Activated T-helper 17 cell treated with anti-CD3 and anti-CD28 coated beads, Interleukin-2, amount 50 U/mL, for 72 hours (primary cell): ENCODE data around the gene SPDYE18. TPM values are rescaled to one million over a fixed set of nuclear protein-coding genes. Genes with fewer than 3 reads are reported as not detected.
"Not testable (repeated sequence)": the region's sequence is repeated elsewhere in the genome, so short reads cannot be mapped to it uniquely, and the experiment has no call there.

ENCODE experiments used
- ATAC-seq: fragments of 150-1000 bp; cut with Tn5 transposase; replicated peaks from 2 replicates; pipeline ENCODE4 v1.10.0; 2021; ENCODE audit warnings: mild to moderate bottlenecking, moderate library complexity
- H3K27ac Mint-ChIP-seq: one replicate; pipeline ENCODE4 v1.8.0; 2022; ENCODE audit warnings: mixed read lengths
- H3K27me3 Mint-ChIP-seq: one replicate; pipeline ENCODE4 v1.8.0; 2022; ENCODE audit warnings: mixed read lengths
- H3K36me3 Mint-ChIP-seq: one replicate; pipeline ENCODE4 v1.8.0; 2022; ENCODE audit warnings: low read depth, mild to moderate bottlenecking, mixed read lengths
- H3K4me1 Mint-ChIP-seq: one replicate; pipeline ENCODE4 v1.8.0; 2022; ENCODE audit warnings: mixed read lengths
- H3K4me3 Mint-ChIP-seq: one replicate; pipeline ENCODE4 v1.8.0; 2022; ENCODE audit warnings: mild to moderate bottlenecking, mixed read lengths
- H3K9me3 Mint-ChIP-seq: one replicate; pipeline ENCODE4 v1.8.0; 2022; ENCODE audit warnings: mixed read lengths
- total RNA-seq, 2 donors: library from RNA; stranded (reverse); gene quantifications; one replicate each; pipeline ENCODE4 v1.2.3, GENCODE V29; 2022

Gene SPDYE18
- total RNA-seq = not detected

- not testable (repeated sequence) for ATAC-seq, H3K9me3 Mint-ChIP-seq, H3K4me3 Mint-ChIP-seq, H3K27ac Mint-ChIP-seq, H3K36me3 Mint-ChIP-seq, H3K27me3 Mint-ChIP-seq, H3K4me1 Mint-ChIP-seq
These were observed at the start of gene SPDYE18 for GRCh38 chr7:77062557-77062956. SPDYE18 (minus strand) TSS chr7:77062558; CDS start chr7:77060512, 2,046 bp downstream.

DNA sequence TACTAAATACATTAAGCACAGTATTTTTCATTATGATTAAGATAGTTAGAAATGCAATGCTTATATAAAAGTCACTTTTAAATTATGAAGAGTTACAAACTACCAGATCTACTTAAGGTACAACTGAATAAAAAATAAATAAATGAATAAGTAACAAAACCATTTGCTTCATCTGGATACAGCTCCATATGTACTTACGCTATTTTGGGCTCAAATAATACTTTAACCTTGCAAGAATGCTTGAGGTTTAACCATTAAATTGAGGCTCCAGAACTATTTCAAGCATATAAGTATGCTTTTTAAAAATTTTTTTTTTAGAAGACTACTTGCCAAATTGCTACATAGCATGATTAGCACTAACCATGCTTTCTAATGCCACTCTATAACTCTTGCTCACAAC is 46.0 kb upstream of the SPDYE18 start:
- H3K27me3 Mint-ChIP-seq, H3K4me3 Mint-ChIP-seq, ATAC-seq, H3K27ac Mint-ChIP-seq, H3K9me3 Mint-ChIP-seq, H3K36me3 Mint-ChIP-seq, H3K4me1 Mint-ChIP-seq: not testable (repeated sequence)

- H3K27ac Mint-ChIP-seq, ATAC-seq, H3K4me1 Mint-ChIP-seq, H3K9me3 Mint-ChIP-seq, H3K4me3 Mint-ChIP-seq, H3K36me3 Mint-ChIP-seq, H3K27me3 Mint-ChIP-seq: not testable (repeated sequence)
These were observed 45.3 kb upstream of the SPDYE18 start for GRCh38 chr7:77107659-77108058.

- not testable (repeated sequence) for H3K9me3 Mint-ChIP-seq, H3K27ac Mint-ChIP-seq, H3K27me3 Mint-ChIP-seq, H3K4me1 Mint-ChIP-seq, H3K36me3 Mint-ChIP-seq, ATAC-seq, H3K4me3 Mint-ChIP-seq
These were observed 43.5 kb upstream of the SPDYE18 start for GRCh38 chr7:77105904-77106303.

GRCh38 chr7:77102671-77103070 is 40.3 kb upstream of the SPDYE18 start:
- not testable (repeated sequence) for H3K4me1 Mint-ChIP-seq

GRCh38 chr7:77101187-77101586 is 38.8 kb upstream of the SPDYE18 start:
- H3K4me1 Mint-ChIP-seq, H3K36me3 Mint-ChIP-seq, H3K4me3 Mint-ChIP-seq, H3K27me3 Mint-ChIP-seq, H3K9me3 Mint-ChIP-seq, H3K27ac Mint-ChIP-seq: not testable (repeated sequence)
- ATAC-seq = peak; percentile 39

More at GRCh38 chr7:77102671-77103070, 40.3 kb upstream of the SPDYE18 start:
- H3K4me3 Mint-ChIP-seq, ATAC-seq, H3K27ac Mint-ChIP-seq, H3K36me3 Mint-ChIP-seq, H3K27me3 Mint-ChIP-seq, H3K9me3 Mint-ChIP-seq: not testable (repeated sequence)

DNA sequence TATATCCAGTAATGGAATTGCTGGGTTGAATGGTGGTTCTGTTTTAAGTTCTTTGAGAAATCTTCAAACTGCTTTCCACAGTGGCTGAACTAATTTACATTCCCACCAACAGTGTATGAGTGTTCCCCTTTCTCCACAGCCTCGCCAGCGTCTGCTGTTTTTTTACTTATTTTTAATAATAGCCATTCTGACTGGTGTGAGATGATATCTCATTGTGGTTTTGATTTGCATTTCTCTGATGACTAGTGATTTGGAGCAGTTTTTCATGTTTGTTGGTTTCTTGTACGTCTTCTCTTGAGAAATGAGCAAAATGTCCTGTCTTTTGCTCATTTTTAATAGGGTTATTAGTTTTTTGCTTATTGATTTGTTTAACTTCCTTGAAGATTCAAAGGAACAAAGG is 38.1 kb upstream of the SPDYE18 start:
- not testable (repeated sequence) for H3K4me1 Mint-ChIP-seq, H3K4me3 Mint-ChIP-seq, H3K27ac Mint-ChIP-seq, H3K9me3 Mint-ChIP-seq, ATAC-seq, H3K27me3 Mint-ChIP-seq, H3K36me3 Mint-ChIP-seq

DNA sequence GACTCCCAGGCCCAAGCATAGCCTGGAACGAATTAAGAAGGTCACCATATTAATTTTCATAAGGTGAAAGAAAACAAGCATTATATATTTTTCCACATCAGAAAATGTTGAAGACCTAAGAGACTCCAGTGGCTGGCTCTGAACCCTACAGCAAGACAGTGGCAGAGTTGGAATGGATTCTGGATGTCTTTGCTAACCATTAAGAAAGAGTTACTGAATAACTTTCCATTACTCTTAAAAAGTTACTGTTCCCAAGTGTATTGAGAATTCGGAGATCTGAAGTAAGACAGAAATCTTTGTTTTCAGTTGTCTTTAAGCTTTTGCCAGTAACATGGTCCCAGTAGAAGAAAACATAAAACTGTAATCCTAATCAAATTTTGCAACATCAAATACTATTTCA is 29.9 kb upstream of the SPDYE18 start:
- not testable (repeated sequence) for H3K4me3 Mint-ChIP-seq, H3K9me3 Mint-ChIP-seq, H3K27ac Mint-ChIP-seq, ATAC-seq, H3K27me3 Mint-ChIP-seq, H3K4me1 Mint-ChIP-seq
- H3K36me3 Mint-ChIP-seq = peaks cover 18% of the 10 kb centered on the region

- not testable (repeated sequence) for H3K36me3 Mint-ChIP-seq, H3K27ac Mint-ChIP-seq, H3K27me3 Mint-ChIP-seq, H3K4me3 Mint-ChIP-seq, H3K9me3 Mint-ChIP-seq, H3K4me1 Mint-ChIP-seq, ATAC-seq
These were observed 19.8 kb upstream of the SPDYE18 start for GRCh38 chr7:77082192-77082591.

DNA sequence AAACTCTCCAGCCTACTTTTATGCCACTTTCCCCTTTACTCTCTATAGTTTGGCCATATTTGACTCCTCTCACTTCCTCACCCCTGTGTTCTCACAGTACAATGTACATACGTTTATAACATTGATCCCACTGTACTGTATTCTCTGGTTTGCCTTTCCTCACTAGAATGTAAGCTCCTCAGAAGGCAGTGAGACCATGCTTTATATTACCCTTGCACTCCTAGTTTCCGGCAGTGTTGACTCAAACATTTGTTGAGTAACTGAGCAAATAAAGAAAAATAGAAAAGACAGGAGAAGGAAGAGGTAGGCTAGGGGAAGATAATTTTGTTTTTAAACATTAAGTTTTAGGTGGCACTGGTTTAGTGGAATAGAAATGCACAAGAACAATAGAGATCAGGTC is 17.9 kb upstream of the SPDYE18 start:
- H3K27me3 Mint-ChIP-seq = not testable (repeated sequence)

GRCh38 chr7:77079624-77080023 is 17.3 kb upstream of the SPDYE18 start:
- not testable (repeated sequence) for H3K27me3 Mint-ChIP-seq, H3K9me3 Mint-ChIP-seq, ATAC-seq, H3K4me3 Mint-ChIP-seq, H3K4me1 Mint-ChIP-seq, H3K27ac Mint-ChIP-seq
- H3K36me3 Mint-ChIP-seq = peaks cover 23% of the 10 kb centered on the region

More for the DNA sequence above, 17.9 kb upstream of the SPDYE18 start:
- not testable (repeated sequence) for H3K9me3 Mint-ChIP-seq, H3K4me1 Mint-ChIP-seq, H3K4me3 Mint-ChIP-seq, ATAC-seq, H3K27ac Mint-ChIP-seq
- H3K36me3 Mint-ChIP-seq = peaks cover 21% of the 10 kb centered on the region

DNA sequence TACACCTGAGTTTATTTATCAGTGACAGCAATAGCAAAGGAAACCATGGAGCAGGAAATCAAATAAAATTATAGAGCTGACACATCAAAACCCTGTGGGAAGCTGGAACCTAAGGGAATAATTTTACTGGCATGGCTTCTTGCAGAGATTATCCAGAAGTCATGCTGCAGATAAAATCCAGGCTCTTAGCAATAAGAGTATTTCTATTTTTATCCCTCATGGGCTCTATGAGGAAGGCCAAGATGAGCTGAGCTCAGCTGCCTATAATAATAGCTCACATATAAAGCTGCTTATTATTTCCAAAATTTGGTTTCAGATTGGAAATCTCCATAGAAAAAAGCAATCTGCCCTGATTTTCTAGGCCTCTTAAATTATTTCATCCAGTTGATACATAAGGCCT is 16.8 kb upstream of the SPDYE18 start:
- not testable (repeated sequence) for H3K4me1 Mint-ChIP-seq, H3K27ac Mint-ChIP-seq, H3K9me3 Mint-ChIP-seq, ATAC-seq, H3K4me3 Mint-ChIP-seq, H3K27me3 Mint-ChIP-seq
- peaks cover 28% of the 10 kb centered on the region for H3K36me3 Mint-ChIP-seq

DNA sequence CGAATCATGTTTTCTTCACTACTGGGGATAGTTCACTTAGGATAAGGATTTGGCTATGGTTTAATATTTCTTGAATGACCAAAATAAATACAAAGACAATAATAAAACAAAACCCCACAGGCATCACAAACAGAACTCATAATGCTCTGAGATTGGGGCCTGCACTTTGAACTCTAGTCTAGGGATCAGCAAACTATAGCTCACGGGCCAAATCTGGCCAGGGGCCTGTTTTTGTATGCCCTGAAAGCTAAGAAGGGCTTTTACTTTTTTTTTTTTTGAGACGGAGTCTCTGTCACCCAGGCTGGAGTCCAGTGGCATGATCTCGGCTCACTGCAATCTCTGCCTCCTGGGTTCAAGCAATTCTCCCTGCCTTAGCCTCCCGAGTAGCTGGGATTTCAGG is 14.7 kb upstream of the SPDYE18 start:
- H3K36me3 Mint-ChIP-seq = peaks cover 31% of the 10 kb centered on the region
- H3K4me1 Mint-ChIP-seq, H3K4me3 Mint-ChIP-seq, ATAC-seq, H3K27me3 Mint-ChIP-seq, H3K27ac Mint-ChIP-seq, H3K9me3 Mint-ChIP-seq: not testable (repeated sequence)

DNA sequence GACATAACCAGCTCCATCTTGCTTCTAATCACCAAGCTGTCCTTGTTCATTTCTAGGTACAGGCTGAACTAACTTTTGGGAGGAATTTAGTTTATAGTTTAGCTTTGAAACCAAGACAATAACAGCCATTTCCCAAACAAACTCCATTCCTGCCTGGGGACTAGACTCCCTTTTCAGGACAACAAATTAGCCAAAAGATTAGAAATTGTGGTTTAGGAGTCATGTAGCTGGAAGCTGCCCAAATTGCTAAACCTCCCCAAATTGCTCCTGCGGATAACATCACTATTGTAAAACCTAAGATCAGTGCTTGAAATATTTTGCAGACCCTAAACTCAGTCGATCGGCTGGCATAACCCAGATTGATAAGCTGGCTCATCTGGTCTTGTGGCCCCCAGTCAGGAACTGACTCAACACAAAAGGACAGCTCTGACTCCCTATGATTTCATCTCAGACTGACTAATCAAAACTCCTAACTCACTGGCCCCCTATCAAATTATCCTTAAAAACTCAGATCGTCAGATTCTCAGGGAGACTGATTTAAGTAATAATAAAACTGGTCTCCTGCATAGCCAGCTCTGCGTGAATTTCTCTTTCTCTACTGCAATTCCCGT is 12.5 kb upstream of the SPDYE18 start:
- H3K27ac Mint-ChIP-seq, ATAC-seq, H3K27me3 Mint-ChIP-seq, H3K4me1 Mint-ChIP-seq, H3K9me3 Mint-ChIP-seq, H3K4me3 Mint-ChIP-seq: not testable (repeated sequence)
- H3K36me3 Mint-ChIP-seq = peaks cover 45% of the 10 kb centered on the region

- not testable (repeated sequence) for H3K4me3 Mint-ChIP-seq, ATAC-seq, H3K27ac Mint-ChIP-seq, H3K4me1 Mint-ChIP-seq, H3K27me3 Mint-ChIP-seq, H3K9me3 Mint-ChIP-seq
- H3K36me3 Mint-ChIP-seq = peaks cover 40% of the 10 kb centered on the region
These were observed 8.8 kb upstream of the SPDYE18 start for GRCh38 chr7:77071108-77071507.

- H3K36me3 Mint-ChIP-seq = peaks cover 14% of the 10 kb centered on the region
- not testable (repeated sequence) for H3K9me3 Mint-ChIP-seq, ATAC-seq, H3K4me3 Mint-ChIP-seq, H3K27ac Mint-ChIP-seq, H3K4me1 Mint-ChIP-seq, H3K27me3 Mint-ChIP-seq
These were observed 3.5 kb upstream of the SPDYE18 start for GRCh38 chr7:77065869-77066268.
